H1 (cell line): ENCODE data around the gene ARMC9. TPM values are rescaled to one million over a fixed set of nuclear protein-coding genes. Genes with fewer than 3 reads are reported as not detected.
A peak's percentile ranks its signal among the peaks of the same experiment; 100 is the strongest.

Source experiments
- CTCF ChIA-PET: fragments of 300-600 bp; sonication (Branson Sonifier 250); formaldehyde crosslinking; loops from one replicate; lab custom pipeline; 2021; ENCODE audit not compliant: partially characterized antibody; lab: Charles Lee
- POLR2A ChIA-PET: fragments of 300-600 bp; sonication (Branson Sonifier 250); formaldehyde crosslinking; loops from one replicate; lab custom pipeline; 2021; ENCODE audit warnings: inconsistent platforms; ENCODE audit not compliant: partially characterized antibody; lab: Charles Lee
- DNase-seq, 2 experiments: peaks; one replicate each; pipeline versions ENCODE4 v3.0.0 to v3.0.0-alpha.2; 2010 to 2022; ENCODE audit warnings: low spot score in 2 of 2, low read depth in 1 of 2, mixed read lengths in 1 of 2
- FAIRE-seq: peaks from 2 replicates; lab custom pipeline; 2011; peaks lifted over from hg19 to GRCh38; lab: Jason Lieb, UNC
- H2AFZ ChIP-seq: 2 replicates; pipeline ENCODE4 v1.8.1; 2012; ENCODE audit warnings: low read length, inconsistent platforms
- H2AK5ac ChIP-seq: 2 replicates; pipeline ENCODE4 v1.6.1; 2013; ENCODE audit warnings: low read depth, low read length
- H2BK120ac ChIP-seq: replicated peaks from 2 replicates; pipeline ENCODE3; 2013; ENCODE audit warnings: low read depth, low read length, inconsistent platforms
- H2BK12ac ChIP-seq: 2 replicates; pipeline ENCODE4 v1.6.1; 2013; ENCODE audit warnings: low read depth, low read length
- H2BK15ac ChIP-seq: 2 replicates; pipeline ENCODE4 v1.6.1; 2013; ENCODE audit warnings: low read length
- H2BK20ac ChIP-seq: 2 replicates; pipeline ENCODE4 v1.6.1; 2013; ENCODE audit warnings: low read length
- H2BK5ac ChIP-seq: 2 replicates; pipeline ENCODE4 v1.6.1; 2013; ENCODE audit warnings: low read depth, low read length
- H3K14ac ChIP-seq: 2 replicates; pipeline ENCODE4 v1.6.1; 2013; ENCODE audit warnings: inconsistent platforms; ENCODE audit not compliant: insufficient read length
- H3K18ac ChIP-seq: 2 replicates; pipeline ENCODE4 v1.6.1; 2013; ENCODE audit warnings: low read length; ENCODE audit errors: extremely low read depth
- H3K23ac ChIP-seq: 2 replicates; pipeline ENCODE4 v1.6.1; 2013; ENCODE audit warnings: inconsistent platforms; ENCODE audit not compliant: insufficient read length
- H3K23me2 ChIP-seq: 2 replicates; pipeline ENCODE4 v1.6.1; 2013; ENCODE audit warnings: low read depth, low read length
- H3K27ac ChIP-seq: 2 replicates; pipeline ENCODE4 v1.6.1; 2011; ENCODE audit warnings: low read depth, low read length, inconsistent platforms
- H3K27me3 ChIP-seq, 4 experiments: replicated peaks in 1 of 4; 1 replicate in 1 of 4; 2 replicates in 3 of 4; pipeline versions ENCODE4 v1.6.1 to v1.8.1; 2011 to 2013; ENCODE audit warnings: low read length in 3 of 4, mild to moderate bottlenecking in 3 of 4, inconsistent platforms in 2 of 4, mixed read lengths in 2 of 4, moderate library complexity in 1 of 4; ENCODE audit not compliant: control insufficient read depth in 3 of 4, insufficient read depth in 3 of 4; ENCODE audit errors: extremely low read depth in 1 of 4
- H3K36me3 ChIP-seq, 4 experiments: 2 replicates each; pipeline versions ENCODE4 v1.6.1 to v1.8.1; 2011 to 2013; ENCODE audit warnings: mild to moderate bottlenecking in 4 of 4, low read length in 3 of 4, moderate library complexity in 2 of 4, control low read depth in 1 of 4, inconsistent platforms in 1 of 4; ENCODE audit not compliant: insufficient read depth in 4 of 4, control insufficient read depth in 2 of 4
- H3K4ac ChIP-seq: replicated peaks from 2 replicates; pipeline ENCODE3; 2013; ENCODE audit warnings: low read length, low read depth, mixed read lengths, inconsistent platforms; ENCODE audit not compliant: insufficient read length
- H3K4me1 ChIP-seq, 4 experiments: replicated peaks in 1 of 4; 1 replicate in 1 of 4; 2 replicates in 3 of 4; pipeline versions ENCODE4 v1.6.1 to v1.8.1; 2011 to 2013; ENCODE audit warnings: low read length in 3 of 4, inconsistent platforms in 2 of 4, mixed read lengths in 1 of 4; ENCODE audit not compliant: insufficient read depth in 4 of 4, control insufficient read depth in 3 of 4
- H3K4me2 ChIP-seq, 2 experiments: 2 replicates each; pipeline versions ENCODE4 v1.6.1 to v1.8.1; 2011 to 2013; ENCODE audit warnings: low read depth in 2 of 2, low read length in 2 of 2, control low read depth in 1 of 2, inconsistent platforms in 1 of 2, mild to moderate bottlenecking in 1 of 2; ENCODE audit not compliant: insufficient read depth in 1 of 2
- H3K4me3 ChIP-seq, 4 experiments: fragments of 200-600, 300-600 bp in 1 of 4; sonication (generic), shearing (Covaris generic), sonication (Bioruptor Twin) in 1 of 4; 2 replicates each; pipeline versions ENCODE4 v1.5.1 to v1.8.1; 2011 to 2016; ENCODE audit warnings: low read length in 4 of 4, low read depth in 3 of 4, control low read depth in 2 of 4, inconsistent platforms in 2 of 4, mild to moderate bottlenecking in 2 of 4, mixed read lengths in 1 of 4, moderate library complexity in 1 of 4; ENCODE audit not compliant: insufficient read depth in 2 of 4; ENCODE audit errors: extremely low read depth in 1 of 4
- H3K56ac ChIP-seq: replicated peaks from 2 replicates; pipeline ENCODE3; 2013; ENCODE audit warnings: low read depth, mild to moderate bottlenecking, mixed read lengths, low read length, inconsistent platforms; ENCODE audit not compliant: insufficient read length
- H3K79me1 ChIP-seq: 2 replicates; pipeline ENCODE4 v1.6.1; 2013; ENCODE audit warnings: low read depth, low read length, control low read depth
- H3K79me2 ChIP-seq, 2 experiments: 2 replicates each; pipeline versions ENCODE4 v1.6.1 to v1.8.1; 2012 to 2013; ENCODE audit warnings: low read length in 2 of 2, mild to moderate bottlenecking in 2 of 2, inconsistent platforms in 1 of 2; ENCODE audit not compliant: insufficient read depth in 2 of 2, control insufficient read depth in 1 of 2
- H3K9ac ChIP-seq, 4 experiments: replicated peaks in 1 of 4; 1 replicate in 1 of 4; 2 replicates in 3 of 4; pipeline versions ENCODE4 v1.6.1 to v1.8.1; 2011 to 2013; ENCODE audit warnings: low read depth in 3 of 4, low read length in 3 of 4, control low read depth in 2 of 4, mild to moderate bottlenecking in 2 of 4, moderate library complexity in 2 of 4, inconsistent platforms in 1 of 4; ENCODE audit errors: extremely low read depth in 1 of 4
- H3K9me3 ChIP-seq, 2 experiments: 2 replicates each; pipeline versions ENCODE4 v1.6.1 to v1.8.1; 2012 to 2013; ENCODE audit warnings: mild to moderate bottlenecking in 2 of 2, moderate library complexity in 2 of 2, control low read depth in 1 of 2, inconsistent platforms in 1 of 2, low read depth in 1 of 2, low read length in 1 of 2, mixed read lengths in 1 of 2; ENCODE audit not compliant: insufficient read depth in 2 of 2
- H4K20me1 ChIP-seq, 2 experiments: replicated peaks in 1 of 2; 2 replicates each; pipeline versions ENCODE3 to v1.8.1; 2011 to 2013; ENCODE audit warnings: inconsistent platforms in 2 of 2, low read length in 2 of 2, mild to moderate bottlenecking in 1 of 2; ENCODE audit not compliant: insufficient read depth in 2 of 2, control insufficient read depth in 1 of 2
- H4K5ac ChIP-seq: 2 replicates; pipeline ENCODE4 v1.6.1; 2013; ENCODE audit warnings: low read length, low read depth, mixed read lengths, inconsistent platforms; ENCODE audit not compliant: insufficient read length
- H4K8ac ChIP-seq: 2 replicates; pipeline ENCODE4 v1.8.0; 2013; ENCODE audit warnings: mild to moderate bottlenecking, moderate library complexity, low read length, inconsistent platforms; ENCODE audit not compliant: insufficient read depth; ENCODE audit errors: extremely low read depth
- H4K91ac ChIP-seq: replicated peaks from 2 replicates; pipeline ENCODE3; 2013; ENCODE audit warnings: low read length, mixed read lengths, inconsistent platforms; ENCODE audit not compliant: insufficient read length
- BACH1 ChIP-seq: IDR thresholded peaks from 2 replicates; pipeline ENCODE4 v1.6.1; 2012; ENCODE audit warnings: low read length, improper control_type of control experiment
- CEBPB ChIP-seq: IDR thresholded peaks from 2 replicates; pipeline ENCODE4 v1.6.1; 2012; ENCODE audit warnings: low read depth, low read length
- HDAC2 ChIP-seq, 2 experiments: fragments of 300-600 bp in 1 of 2; sonication (generic) in 1 of 2; IDR thresholded peaks; 2 replicates each; pipeline ENCODE4 v1.6.1; 2011 to 2012; ENCODE audit warnings: low read depth in 2 of 2, low read length in 2 of 2, mild to moderate bottlenecking in 2 of 2, moderate library complexity in 2 of 2, borderline replicate concordance in 1 of 2, inconsistent platforms in 1 of 2
- PHF8 ChIP-seq: fragments of 200-600 bp; sonication (generic); conservative IDR thresholded peaks from 2 replicates; pipeline ENCODE4 v1.7.1; 2012; ENCODE audit warnings: low read depth, mild to moderate bottlenecking, inconsistent platforms, low read length, moderate library complexity
- RXRA ChIP-seq: IDR thresholded peaks from 2 replicates; pipeline ENCODE4 v1.6.1; 2011; ENCODE audit warnings: low read depth, mild to moderate bottlenecking, low read length, moderate library complexity; ENCODE audit not compliant: insufficient read depth
- SIN3A ChIP-seq, 2 experiments: IDR thresholded peaks in 1 of 2; conservative IDR thresholded peaks in 1 of 2; 2 replicates each; pipeline ENCODE4 v1.6.1; 2011 to 2012; ENCODE audit warnings: low read length in 2 of 2, improper control_type of control experiment in 1 of 2, low read depth in 1 of 2, mild to moderate bottlenecking in 1 of 2
- SUZ12 ChIP-seq: fragments of 200-600 bp; sonication (generic); IDR thresholded peaks from 2 replicates; pipeline ENCODE4 v1.6.1; 2012; ENCODE audit warnings: mild to moderate bottlenecking, inconsistent platforms, low read length, moderate library complexity, mixed read lengths
- WGBS, 2 experiments: shearing (Covaris generic) in 1 of 2; methylation state at CpG; one replicate each; pipeline versions ENCODE4 v1.1.6 to v1.1.7; 2013 to 2015; ENCODE audit warnings: low lambda C conversion rate in 2 of 2, mixed read lengths in 2 of 2, inconsistent platforms in 1 of 2, low coverage in 1 of 2, missing lambda C conversion rate in 1 of 2; ENCODE audit not compliant: insufficient replicate concordance in 2 of 2, insufficient coverage in 1 of 2, insufficient read length in 1 of 2; ENCODE audit errors: extremely low coverage in 1 of 2, missing lambda C conversion rate in 1 of 2; 5-methylcytosine and 5-hydroxymethylcytosine counted together
- polyA plus RNA-seq, 7 experiments: library from polyadenylated mRNA; depleted of rRNA in 3 of 7; stranded (reverse) in 5 of 7; unstranded in 2 of 7; fragments of >200 nt in 5 of 7; fragments of 200-250 nt in 2 of 7; gene quantifications; 1 replicate in 5 of 7; 2 replicates in 1 of 7; 4 replicates in 1 of 7; pipeline versions ENCODE4 v1.2.1 to v1.2.3, GENCODE V29; 2011 to 2013; ENCODE audit warnings: missing spikeins in 2 of 7, mixed read lengths in 2 of 7
- total RNA-seq: library from RNA; stranded (reverse); fragmentation: NEBNext Ultra II Directional; extraction: Animal tissue kit (Norgen Biotek cat#: 25700); gene quantifications from 2 replicates; pipeline ENCODE4 v1.2.1, GENCODE V29; 2021

ARMC9 gene
- total and polyA plus RNA-seq, 2 of the 8 experiments (the other 6 are each of a cell fraction or from before 2014, with no cell fraction given): 23.2 to 36.1 TPM

- H3K9me3 ChIP-seq: no peaks in the 10 kb centered on the region
- FAIRE-seq: no peak
Observed at GRCh38 chr2:231185886-231186285, 12.5 kb upstream of the ARMC9 start.

More at GRCh38 chr2:231185886-231186285, 12.5 kb upstream of the ARMC9 start:
- POLR2A ChIA-PET: no interaction called here
- no peaks in the 10 kb centered on the region for H4K20me1 ChIP-seq
- H3K4ac ChIP-seq: peak overlapping the region; percentile 62
- no peak overlapping the region for H3K27ac ChIP-seq
- H2BK20ac ChIP-seq: no peak overlapping the region
- H2BK120ac ChIP-seq: no peak overlapping the region
- H3K4me1 ChIP-seq: peaks cover 0 to 18% (median 8%) of the 10 kb centered on the region in 4 experiments; a peak in 6 of 7 replicates
- 98% methylated on average over 3 of the region's 4 CpGs; no CpG with 5 or more reads in 1 of the 2 experiments for WGBS, 2 experiments
- TF ChIP-seq PHF8: no peak
- TF ChIP-seq SUZ12: no peak
- no peak for TF ChIP-seq SIN3A (conservative IDR thresholded peaks at IDR 0.05 in 1 of 2, IDR thresholded peaks at IDR 0.05 in 1 of 2; ENCODE audit: low read depth in 1 of 2, low read length in 2 of 2)
- no peak for TF ChIP-seq CEBPB
- no peak for TF ChIP-seq HDAC2 (IDR thresholded peaks at IDR 0.05; ENCODE audit: borderline replicate concordance in 1 of 2, low read depth in 2 of 2, low read length in 2 of 2)
- TF ChIP-seq RXRA: no peak
- no peak for TF ChIP-seq BACH1
- H2AK5ac ChIP-seq: 0 out of 2 replicates have a peak overlapping the region, but pooled peaks have one; percentile 15
- H3K23ac ChIP-seq: no peak overlapping the region
- H3K27me3 ChIP-seq: no peaks in the 10 kb centered on the region
- no peak overlapping the region for H3K4me3 ChIP-seq
- H3K56ac ChIP-seq: no peak overlapping the region
- no peaks in the 10 kb centered on the region for H3K23me2 ChIP-seq
- H2BK5ac ChIP-seq: no peak overlapping the region
- H3K79me2 ChIP-seq: no peaks in the 10 kb centered on the region
- no peak overlapping the region for H4K5ac ChIP-seq
- H3K9ac ChIP-seq: no peak overlapping the region
- H2AFZ ChIP-seq: no peak overlapping the region
- no peak overlapping the region for H3K14ac ChIP-seq
- no peak overlapping the region for H2BK12ac ChIP-seq
- CTCF ChIA-PET: interaction anchor here (2.1 kb wide), 1 partner anchor 208 kb away, joined by 7 read pairs; the partner anchor contains the start of gene B3GNT7
- H2BK15ac ChIP-seq: no peak overlapping the region
- no peak for DNase-seq
- no peak overlapping the region for H4K91ac ChIP-seq
- H3K79me1 ChIP-seq: no peaks in the 10 kb centered on the region
- no peak overlapping the region for H3K4me2 ChIP-seq
- H3K36me3 ChIP-seq: no peaks in the 10 kb centered on the region
- H3K18ac ChIP-seq: no peak overlapping the region
- H4K8ac ChIP-seq: no peak overlapping the region; the same call in 1 of the 2 replicates
